IMR-90 (cell line): ENCODE measurements around the gene CCL4L2. TPM values are rescaled to one million over a fixed set of nuclear protein-coding genes. Genes with fewer than 3 reads are reported as not detected.

Source experiments
- ATAC-seq: fragments of 200-7000 bp; cut with Tn5 transposase; 2 replicates; pipeline ENCODE4 v1.9.1; 2020; ENCODE audit warnings: low read depth, mild to moderate bottlenecking, moderate library complexity
- BruUV-seq: library from RNA; stranded (reverse); fragments of 400-500 nt; replicated peaks from 2 replicates; lab custom pipeline; 2021; lab: Mats Ljungman, UMichigan
- CTCF ChIA-PET: fragments of 300-600 bp; formaldehyde crosslinking; extraction: SDS; loops from one replicate; lab custom pipeline; 2021; ENCODE audit warnings: antibody characterized with exemption; lab: Yijun Ruan, JAX
- POLR2A ChIA-PET: fragments of 300-600 bp; sonication (Branson Sonifier 250); formaldehyde crosslinking; loops from one replicate; lab custom pipeline; 2022; ENCODE audit warnings: antibody characterized with exemption; ENCODE audit not compliant: unreplicated experiment; lab: Charles Lee
- DNase-seq: peaks from one replicate; pipeline ENCODE4 v3.0.0; 2013
- H2AFZ ChIP-seq: replicated peaks from 2 replicates; pipeline ENCODE3; 2013; ENCODE audit warnings: low read length, mild to moderate bottlenecking; ENCODE audit not compliant: poor library complexity
- H2AK5ac ChIP-seq: 2 replicates; pipeline ENCODE4 v1.6.1; 2013; ENCODE audit warnings: low read depth, low read length, inconsistent platforms
- H2AK9ac ChIP-seq: replicated peaks from 2 replicates; pipeline ENCODE3; 2013; ENCODE audit warnings: mild to moderate bottlenecking, low read depth, low read length, moderate library complexity; ENCODE audit not compliant: poor library complexity
- H2BK120ac ChIP-seq: 2 replicates; pipeline ENCODE4 v1.6.1; 2013; ENCODE audit warnings: low read depth, low read length, inconsistent platforms
- H2BK15ac ChIP-seq: 3 replicates; pipeline ENCODE4 v1.6.1; 2013; ENCODE audit warnings: low read depth, low read length, inconsistent platforms
- H2BK20ac ChIP-seq: 2 replicates; pipeline ENCODE4 v1.6.1; 2013; ENCODE audit warnings: low read depth, mild to moderate bottlenecking, inconsistent platforms, low read length, moderate library complexity
- H2BK5ac ChIP-seq: 2 replicates; pipeline ENCODE4 v1.6.1; 2013; ENCODE audit warnings: mild to moderate bottlenecking, low read depth, low read length, inconsistent platforms; ENCODE audit not compliant: poor library complexity, severe bottlenecking
- H3K14ac ChIP-seq: replicated peaks from 2 replicates; pipeline ENCODE4 v1.6.1; 2013; ENCODE audit warnings: low read depth, low read length, inconsistent platforms
- H3K18ac ChIP-seq: 2 replicates; pipeline ENCODE4 v1.6.1; 2013; ENCODE audit warnings: low read depth, low read length, control low read depth
- H3K23ac ChIP-seq: 2 replicates; pipeline ENCODE4 v1.6.1; 2013; ENCODE audit warnings: low read depth, low read length, inconsistent platforms
- H3K27ac ChIP-seq: 2 replicates; pipeline ENCODE4 v1.5.1; 2013; ENCODE audit warnings: mild to moderate bottlenecking, control low read depth, low read length; ENCODE audit not compliant: insufficient read depth
- H3K27me3 ChIP-seq: 2 replicates; pipeline ENCODE4 v1.6.1; 2013; ENCODE audit warnings: low read length; ENCODE audit not compliant: control insufficient read depth, insufficient read depth
- H3K36me3 ChIP-seq: 2 replicates; pipeline ENCODE4 v1.6.1; 2013; ENCODE audit warnings: low read length, mixed read lengths; ENCODE audit not compliant: control insufficient read depth, insufficient read depth
- H3K4ac ChIP-seq: 2 replicates; pipeline ENCODE4 v1.6.1; 2013; ENCODE audit warnings: low read depth, low read length, inconsistent platforms
- H3K4me1 ChIP-seq: 2 replicates; pipeline ENCODE4 v1.6.1; 2013; ENCODE audit warnings: low read length, mixed read lengths; ENCODE audit not compliant: control insufficient read depth, insufficient read depth
- H3K4me2 ChIP-seq: 2 replicates; pipeline ENCODE4 v1.6.1; 2013; ENCODE audit warnings: low read depth, mild to moderate bottlenecking, control low read depth, low read length, moderate library complexity
- H3K4me3 ChIP-seq: 2 replicates; pipeline ENCODE4 v1.5.1; 2013; ENCODE audit warnings: low read depth, mild to moderate bottlenecking, control low read depth, low read length, moderate library complexity; ENCODE audit not compliant: insufficient read depth
- H3K56ac ChIP-seq: 2 replicates; pipeline ENCODE4 v1.6.1; 2013; ENCODE audit warnings: low read length, inconsistent platforms; ENCODE audit not compliant: insufficient read depth; ENCODE audit errors: extremely low read depth
- H3K79me1 ChIP-seq, 2 experiments: 2 replicates each; pipeline ENCODE4 v1.6.1; 2013; ENCODE audit warnings: low read length in 2 of 2, inconsistent platforms in 1 of 2, low read depth in 1 of 2
- H3K9ac ChIP-seq: 2 replicates; pipeline ENCODE4 v1.6.1; 2013; ENCODE audit warnings: low read depth, low read length, control low read depth
- H3K9me1 ChIP-seq: 2 replicates; pipeline ENCODE4 v1.6.1; 2013; ENCODE audit warnings: low read length, inconsistent platforms; ENCODE audit not compliant: insufficient read depth
- H3K9me3 ChIP-seq: 2 replicates; pipeline ENCODE4 v1.6.1; 2013; ENCODE audit warnings: low read length; ENCODE audit not compliant: control insufficient read depth, insufficient read depth
- H4K20me1 ChIP-seq: 2 replicates; pipeline ENCODE4 v1.6.1; 2013; ENCODE audit warnings: low read length, inconsistent platforms; ENCODE audit not compliant: insufficient read depth
- H4K5ac ChIP-seq: 2 replicates; pipeline ENCODE4 v1.6.1; 2013; ENCODE audit warnings: mild to moderate bottlenecking, low read depth, low read length, control low read depth
- H4K8ac ChIP-seq, 2 experiments: 2 replicates each; pipeline ENCODE4 v1.6.1; 2013; ENCODE audit warnings: low read depth in 2 of 2, low read length in 2 of 2, control low read depth in 1 of 2, inconsistent platforms in 1 of 2
- H4K91ac ChIP-seq: 2 replicates; pipeline ENCODE4 v1.6.1; 2013; ENCODE audit warnings: low read depth, low read length, inconsistent platforms; ENCODE audit not compliant: insufficient read depth
- BHLHE40 ChIP-seq: fragments of 150-350 bp; IDR thresholded peaks from 2 replicates; pipeline ENCODE4 v1.6.1; 2016; ENCODE audit warnings: mild to moderate bottlenecking, low read depth, low read length
- FOS ChIP-seq: fragments of 150-350 bp; IDR thresholded peaks from 2 replicates; pipeline ENCODE4 v1.6.1; 2016; ENCODE audit warnings: low read depth, low read length
- MAFK ChIP-seq: IDR thresholded peaks from 2 replicates; pipeline ENCODE4 v1.6.1; 2012; ENCODE audit warnings: low read depth, low read length, improper control_type of control experiment
- MAZ ChIP-seq: IDR thresholded peaks from 2 replicates; pipeline ENCODE4 v1.6.1; 2012; ENCODE audit warnings: low read depth, mild to moderate bottlenecking, low read length, improper control_type of control experiment, moderate library complexity, borderline replicate concordance
- RAD21 ChIP-seq: IDR thresholded peaks from 2 replicates; pipeline ENCODE4 v1.6.1; 2012; ENCODE audit warnings: low read length, improper control_type of control experiment
- RCOR1 ChIP-seq: IDR thresholded peaks from 2 replicates; pipeline ENCODE4 v1.6.1; 2012; ENCODE audit warnings: mild to moderate bottlenecking, low read length, improper control_type of control experiment; ENCODE audit not compliant: insufficient replicate concordance
- RFX5 ChIP-seq: IDR thresholded peaks from 2 replicates; pipeline ENCODE4 v1.8.0; 2012; ENCODE audit warnings: low read depth, mild to moderate bottlenecking, low read length, moderate library complexity
- WGBS, 2 experiments: methylation state at CpG; one replicate each; pipeline versions ENCODE4 v1.1.5 to v1.1.7; 2013; ENCODE audit warnings: missing lambda C conversion rate in 2 of 2; ENCODE audit not compliant: insufficient read length in 1 of 2; ENCODE audit errors: extremely low coverage in 2 of 2; 5-methylcytosine and 5-hydroxymethylcytosine counted together
- dilution Hi-C: fragments of 300-500 bp; cut with HindIII; formaldehyde crosslinking; loops from one replicate; pipeline ENCODE4 v1.14.3; 2018; ENCODE audit warnings: low sequenced_read_pairs; ENCODE audit not compliant: unreplicated experiment
- in situ Hi-C: fragments of 300-500 bp; cut with MboI; formaldehyde crosslinking; loops from 3 replicates; pipeline ENCODE4 v1.14.3; 2019; ENCODE audit warnings: low sequenced_read_pairs, inconsistent platforms, mixed read lengths
- intact Hi-C: fragments of 100-400 bp; cut with micrococcal nuclease; formaldehyde crosslinking; loops from 2 replicates; pipeline ENCODE4 v1.10.0; 2022
- polyA plus RNA-seq, 3 experiments: library from polyadenylated mRNA; depleted of rRNA; stranded (reverse); fragments of >200 nt; gene quantifications; 2 replicates each; pipeline ENCODE4 v1.2.3, GENCODE V29; 2012; ENCODE audit warnings: low replicate concordance in 1 of 3
- total RNA-seq: library from RNA; depleted of rRNA; stranded (reverse); fragments of >200 nt; gene quantifications from 2 replicates; pipeline ENCODE4 v1.2.3, GENCODE V29; 2012
- TF ChIP-seq, protein P1 (sequence below): conservative IDR thresholded peaks from 2 replicates; pipeline ENCODE4 v1.5.1; 2012; ENCODE audit warnings: mild to moderate bottlenecking, low read depth, low read length, improper control_type of control experiment
- TF ChIP-seq, protein P2 (sequence below): fragments of 150-350 bp; IDR thresholded peaks from 2 replicates; pipeline ENCODE4 v1.6.1; 2016; ENCODE audit warnings: low read depth, mild to moderate bottlenecking, low read length, moderate library complexity, borderline replicate concordance
- TF ChIP-seq, protein P3 (sequence below): fragments of 150-350 bp; IDR thresholded peaks from 2 replicates; pipeline ENCODE4 v1.6.1; 2017; ENCODE audit warnings: mild to moderate bottlenecking, antibody characterized with exemption, low read length, low read depth

Gene CCL4L2
- total and polyA plus RNA-seq, 2 of the 4 experiments (the other 2 are of a cell fraction): not detected

DNA sequence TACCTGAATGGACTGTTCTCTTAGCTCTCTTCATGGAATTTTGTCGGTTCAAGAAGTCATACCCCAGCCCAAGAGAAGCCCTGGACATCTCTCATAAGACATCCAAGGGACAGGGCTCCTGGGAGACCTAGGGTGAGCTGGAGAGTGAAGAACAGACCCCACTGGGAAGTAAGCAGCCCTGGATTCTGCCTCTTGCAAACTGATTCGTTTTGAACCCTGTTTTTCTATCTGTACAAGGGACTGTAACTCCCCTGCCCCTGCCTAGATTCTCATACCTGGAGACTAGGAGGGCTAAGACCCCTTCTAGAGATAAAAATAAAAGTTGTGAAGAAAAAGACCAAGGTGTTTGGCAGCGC, 14.8 kb upstream of the CCL4L2 start:
- no peak overlapping the region for H3K56ac ChIP-seq

More for the DNA sequence above, 14.8 kb upstream of the CCL4L2 start:
- Histone ChIP-seq H2BK5ac (no peak overlapping the region), H3K79me1 (no peaks in the 10 kb centered on the region), H2BK120ac (no peak overlapping the region), H3K14ac (no peak overlapping the region), H3K23ac (no peak overlapping the region), H4K8ac (no peak overlapping the region), H2AK9ac (no peak overlapping the region), H3K9me1 (no peaks in the 10 kb centered on the region; the same call in 1 of the 2 replicates), H3K9me3 (no peaks in the 10 kb centered on the region), H3K4me2 (no peak overlapping the region), H3K4ac (no peak overlapping the region), H2BK15ac (no peak overlapping the region), H3K4me3 (no peak overlapping the region), H4K5ac (no peak overlapping the region), H3K4me1 (no peaks in the 10 kb centered on the region), H2AK5ac (no peak overlapping the region), H3K27ac (no peak overlapping the region), H3K27me3 (peaks cover 7% of the 10 kb centered on the region), H2BK20ac (no peak overlapping the region), H3K36me3 (no peaks in the 10 kb centered on the region), H3K9ac (no peak overlapping the region), H4K91ac (no peak overlapping the region), H2AFZ (no peak overlapping the region), H3K18ac (no peak overlapping the region), H4K20me1 (no peaks in the 10 kb centered on the region)
- DNase-seq (no peak), ATAC-seq (no peak)
- no TSS peak for BruUV-seq
- ChIA-PET POLR2A (no interaction called here), CTCF (interaction anchor here (0.5 kb wide), 1 partner anchor 50 kb away, joined by 3 read pairs; no protein-coding TSS in a partner anchor)
- dilution Hi-C loops (no loop called here), intact Hi-C loops (no loop called here), in situ Hi-C loops (loop anchor here (5.0 kb wide), 1 partner anchor 59 kb away; no protein-coding TSS in a partner anchor)
- TF ChIP-seq BHLHE40 (no peak), MAZ (no peak), RCOR1 (no peak), FOS (no peak), RAD21 (no peak), MAFK (no peak), RFX5 (no peak)
- TF ChIP-seq, protein P1, sequence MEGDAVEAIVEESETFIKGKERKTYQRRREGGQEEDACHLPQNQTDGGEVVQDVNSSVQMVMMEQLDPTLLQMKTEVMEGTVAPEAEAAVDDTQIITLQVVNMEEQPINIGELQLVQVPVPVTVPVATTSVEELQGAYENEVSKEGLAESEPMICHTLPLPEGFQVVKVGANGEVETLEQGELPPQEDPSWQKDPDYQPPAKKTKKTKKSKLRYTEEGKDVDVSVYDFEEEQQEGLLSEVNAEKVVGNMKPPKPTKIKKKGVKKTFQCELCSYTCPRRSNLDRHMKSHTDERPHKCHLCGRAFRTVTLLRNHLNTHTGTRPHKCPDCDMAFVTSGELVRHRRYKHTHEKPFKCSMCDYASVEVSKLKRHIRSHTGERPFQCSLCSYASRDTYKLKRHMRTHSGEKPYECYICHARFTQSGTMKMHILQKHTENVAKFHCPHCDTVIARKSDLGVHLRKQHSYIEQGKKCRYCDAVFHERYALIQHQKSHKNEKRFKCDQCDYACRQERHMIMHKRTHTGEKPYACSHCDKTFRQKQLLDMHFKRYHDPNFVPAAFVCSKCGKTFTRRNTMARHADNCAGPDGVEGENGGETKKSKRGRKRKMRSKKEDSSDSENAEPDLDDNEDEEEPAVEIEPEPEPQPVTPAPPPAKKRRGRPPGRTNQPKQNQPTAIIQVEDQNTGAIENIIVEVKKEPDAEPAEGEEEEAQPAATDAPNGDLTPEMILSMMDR: no peak
- TF ChIP-seq, protein P2, sequence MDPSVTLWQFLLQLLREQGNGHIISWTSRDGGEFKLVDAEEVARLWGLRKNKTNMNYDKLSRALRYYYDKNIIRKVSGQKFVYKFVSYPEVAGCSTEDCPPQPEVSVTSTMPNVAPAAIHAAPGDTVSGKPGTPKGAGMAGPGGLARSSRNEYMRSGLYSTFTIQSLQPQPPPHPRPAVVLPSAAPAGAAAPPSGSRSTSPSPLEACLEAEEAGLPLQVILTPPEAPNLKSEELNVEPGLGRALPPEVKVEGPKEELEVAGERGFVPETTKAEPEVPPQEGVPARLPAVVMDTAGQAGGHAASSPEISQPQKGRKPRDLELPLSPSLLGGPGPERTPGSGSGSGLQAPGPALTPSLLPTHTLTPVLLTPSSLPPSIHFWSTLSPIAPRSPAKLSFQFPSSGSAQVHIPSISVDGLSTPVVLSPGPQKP: no peak
- TF ChIP-seq, protein P3, sequence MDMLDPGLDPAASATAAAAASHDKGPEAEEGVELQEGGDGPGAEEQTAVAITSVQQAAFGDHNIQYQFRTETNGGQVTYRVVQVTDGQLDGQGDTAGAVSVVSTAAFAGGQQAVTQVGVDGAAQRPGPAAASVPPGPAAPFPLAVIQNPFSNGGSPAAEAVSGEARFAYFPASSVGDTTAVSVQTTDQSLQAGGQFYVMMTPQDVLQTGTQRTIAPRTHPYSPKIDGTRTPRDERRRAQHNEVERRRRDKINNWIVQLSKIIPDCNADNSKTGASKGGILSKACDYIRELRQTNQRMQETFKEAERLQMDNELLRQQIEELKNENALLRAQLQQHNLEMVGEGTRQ: no peak
- no CpG with 5 or more reads among the region's 3 CpGs for WGBS, 2 experiments
